GM19238 (cell line): Measurements from ENCODE around the gene TAL2.
A peak's percentile ranks its signal among the peaks of the same experiment; 100 is the strongest.

ENCODE experiments used
- DNase-seq: peaks from one replicate; pipeline ENCODE4 v3.0.0; 2011; ENCODE audit warnings: low spot score; ENCODE audit not compliant: insufficient read length

The TAL2 gene

DNA sequence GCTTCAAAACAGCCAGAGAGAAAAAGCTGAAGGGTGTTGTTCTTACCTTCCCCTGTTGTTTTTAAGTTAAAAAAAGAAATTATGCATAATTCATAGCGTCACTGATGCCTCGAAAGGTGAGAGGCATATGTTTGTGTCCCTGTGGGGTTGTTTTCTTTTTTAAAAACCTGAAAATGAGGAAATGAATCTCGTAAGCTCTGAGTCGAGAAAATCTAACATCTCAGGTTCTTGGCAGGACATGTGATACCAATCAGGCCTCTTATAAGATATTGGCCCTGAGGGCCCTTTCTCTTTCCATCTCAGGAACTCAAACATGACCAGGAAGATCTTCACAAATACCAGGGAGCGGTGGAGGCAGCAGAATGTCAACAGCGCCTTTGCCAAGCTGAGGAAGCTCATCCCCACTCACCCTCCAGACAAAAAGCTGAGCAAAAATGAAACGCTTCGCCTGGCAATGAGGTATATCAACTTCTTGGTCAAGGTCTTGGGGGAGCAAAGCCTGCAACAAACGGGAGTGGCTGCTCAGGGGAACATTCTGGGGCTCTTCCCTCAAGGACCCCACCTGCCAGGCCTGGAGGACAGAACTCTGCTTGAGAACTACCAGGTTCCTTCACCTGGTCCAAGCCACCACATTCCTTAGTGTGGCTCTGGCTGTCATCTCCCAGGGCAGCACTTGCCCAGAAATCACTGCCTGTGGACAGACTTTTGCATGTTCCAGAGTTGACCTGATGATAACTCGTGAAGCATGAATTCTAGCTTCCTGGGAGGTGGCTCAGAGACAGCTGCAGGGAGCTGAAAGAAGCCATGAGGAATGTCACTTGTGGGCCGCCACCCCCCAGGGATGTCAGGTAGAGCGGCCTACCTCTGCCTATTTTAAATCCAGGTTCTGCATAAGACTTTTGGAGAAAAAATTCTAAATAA lies at the start of gene TAL2:
TAL2 (plus strand) TSS at position 274 of the 921 bp plus-strand sequence; CDS start at position 314, 40 bp downstream.
- DNase-seq, result peak; percentile 19

DNA sequence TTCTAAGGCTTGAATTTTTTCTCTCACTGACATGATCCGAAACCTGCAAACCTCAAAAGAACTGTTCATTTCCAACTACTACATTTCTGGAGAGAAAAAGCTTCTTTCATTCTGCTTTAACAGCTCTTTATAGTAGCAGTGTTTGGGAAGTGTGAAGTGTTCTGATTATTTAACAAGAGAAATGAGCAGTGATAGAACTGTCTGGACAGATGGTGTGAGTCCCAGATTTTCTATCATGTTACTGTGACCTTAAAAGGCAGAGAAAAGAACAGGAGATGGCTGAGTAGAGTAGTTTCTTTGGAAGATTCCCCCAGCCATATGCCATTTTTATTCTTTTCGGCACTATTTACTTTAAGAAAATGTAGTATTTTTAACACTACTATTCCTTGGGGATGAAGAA lies 41.3 kb upstream of the TAL2 start:
- no peak for DNase-seq

DNA sequence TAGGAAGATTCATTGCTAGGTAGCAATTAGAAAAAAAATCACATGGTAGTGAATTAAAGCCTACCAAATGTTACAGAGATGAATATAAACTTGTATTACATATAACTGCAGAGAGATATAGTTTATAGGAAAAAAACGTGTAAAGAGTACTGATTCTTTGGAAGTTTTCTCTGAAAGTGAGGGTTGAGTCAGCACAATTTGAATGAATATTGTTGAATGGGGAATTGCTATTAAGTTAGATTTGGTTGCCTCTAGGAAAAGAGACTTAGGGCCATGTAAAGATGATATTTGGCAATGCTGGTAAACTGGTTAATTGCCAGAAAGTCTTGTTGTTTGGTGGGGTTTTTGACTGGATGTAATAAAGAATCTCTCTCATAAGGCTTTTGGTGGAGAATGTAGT lies 37.2 kb upstream of the TAL2 start:
- no peak for DNase-seq

DNA sequence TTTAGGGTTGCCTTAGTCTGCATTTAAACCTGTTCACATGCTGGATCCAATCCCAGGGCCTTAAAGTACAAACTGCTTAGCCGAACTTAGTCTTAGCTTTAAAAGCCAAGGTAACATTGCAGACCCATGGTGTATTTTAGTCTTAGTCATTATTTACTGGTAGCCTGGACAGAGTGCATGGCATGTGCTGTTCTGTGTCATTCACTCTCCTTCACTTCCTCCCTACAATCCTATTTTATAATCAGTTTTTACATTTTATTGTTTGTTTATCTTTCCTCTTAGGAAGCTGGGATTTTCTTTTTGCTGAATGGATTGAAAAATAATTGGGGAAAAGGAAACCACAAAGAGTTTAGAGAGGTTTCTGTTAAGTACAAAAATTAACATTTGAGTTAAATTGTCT lies 29.4 kb upstream of the TAL2 start:
- DNase-seq, result no peak

DNA sequence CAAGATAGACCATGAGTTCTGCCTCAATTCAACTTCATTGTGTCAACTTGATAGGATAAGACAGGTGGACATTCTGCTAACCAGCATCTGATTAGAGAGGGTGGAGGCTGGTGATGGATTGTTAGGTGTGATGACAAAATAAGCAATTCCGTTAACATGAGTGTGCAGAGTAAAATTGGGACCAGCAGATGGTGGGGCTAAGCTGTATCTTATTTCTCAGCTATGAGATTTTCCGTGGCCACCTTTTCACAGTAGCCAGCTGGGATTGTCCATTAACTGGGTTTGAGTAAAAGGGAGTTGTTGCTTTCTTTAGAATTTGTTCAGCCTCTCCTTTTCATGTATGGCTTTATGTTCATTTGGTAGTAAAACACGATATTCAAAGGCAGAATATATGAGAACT lies 28.8 kb upstream of the TAL2 start:
- no peak for DNase-seq

DNA sequence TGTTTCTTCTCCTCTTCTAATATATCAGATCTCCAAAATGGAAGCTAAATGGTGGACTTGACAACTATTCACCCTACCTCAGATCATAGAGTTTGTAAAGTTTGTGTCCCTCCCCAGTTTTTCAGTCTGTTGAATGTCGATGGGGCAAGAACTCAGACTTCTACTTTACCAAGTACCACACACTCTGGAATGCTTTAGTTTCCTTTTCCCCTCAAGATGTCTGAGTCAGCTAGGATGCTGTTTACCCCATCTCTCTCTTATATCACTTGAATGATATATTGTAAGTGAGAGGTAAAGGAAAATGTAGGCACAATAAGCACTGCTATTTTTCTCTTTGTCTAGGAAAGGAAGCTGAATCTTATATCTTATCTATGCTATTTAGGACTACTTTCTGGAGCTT lies 25.9 kb upstream of the TAL2 start:
- DNase-seq, result no peak

DNA sequence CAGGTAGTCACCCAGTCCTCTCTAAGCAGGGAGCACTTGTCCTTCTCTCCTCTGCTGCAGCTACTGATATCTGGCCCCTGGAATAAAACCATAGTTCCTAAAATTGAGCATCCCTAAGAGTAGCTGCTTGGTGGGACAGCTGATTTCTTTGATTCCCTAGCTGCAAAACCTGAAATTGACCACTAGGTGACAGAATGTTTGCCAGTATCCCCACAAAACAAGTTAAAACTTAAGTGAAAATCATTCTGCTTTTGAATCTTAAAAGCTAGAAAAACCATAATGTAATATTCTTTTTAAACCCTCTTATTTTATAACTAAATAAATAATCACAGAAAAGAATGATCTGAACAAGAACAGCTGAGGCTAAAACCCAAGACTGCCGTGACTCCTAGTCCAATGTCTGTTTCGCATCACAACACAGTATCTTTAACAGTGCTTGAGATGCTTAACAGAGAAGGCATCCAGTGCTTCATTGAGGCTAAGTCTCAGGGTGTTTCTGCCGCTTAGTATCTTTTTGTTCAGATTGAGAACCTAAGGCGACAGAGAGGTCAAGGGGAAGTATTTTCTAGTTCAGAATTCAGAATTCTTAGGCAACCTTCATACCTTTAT lies 24.4 kb upstream of the TAL2 start:
- no peak for DNase-seq

DNA sequence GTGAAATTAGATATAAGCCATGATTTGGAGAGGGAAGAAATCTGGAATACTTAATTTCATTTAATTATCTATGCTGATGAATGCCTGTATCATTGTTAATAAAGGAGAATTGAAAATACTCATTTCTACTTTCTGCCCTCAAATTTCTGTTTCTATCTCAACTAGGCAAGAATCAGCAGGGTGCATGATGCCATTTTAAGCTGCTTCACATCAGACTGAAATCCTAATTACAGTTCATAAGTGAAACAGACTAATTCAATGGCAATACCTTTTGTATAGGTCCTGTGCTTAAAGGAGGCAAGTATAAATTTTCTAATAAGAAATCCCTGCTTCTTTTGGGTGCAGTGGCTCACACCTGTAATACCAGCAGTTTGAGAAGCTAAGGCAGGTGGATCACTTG lies 22.3 kb upstream of the TAL2 start:
- no peak for DNase-seq

DNA sequence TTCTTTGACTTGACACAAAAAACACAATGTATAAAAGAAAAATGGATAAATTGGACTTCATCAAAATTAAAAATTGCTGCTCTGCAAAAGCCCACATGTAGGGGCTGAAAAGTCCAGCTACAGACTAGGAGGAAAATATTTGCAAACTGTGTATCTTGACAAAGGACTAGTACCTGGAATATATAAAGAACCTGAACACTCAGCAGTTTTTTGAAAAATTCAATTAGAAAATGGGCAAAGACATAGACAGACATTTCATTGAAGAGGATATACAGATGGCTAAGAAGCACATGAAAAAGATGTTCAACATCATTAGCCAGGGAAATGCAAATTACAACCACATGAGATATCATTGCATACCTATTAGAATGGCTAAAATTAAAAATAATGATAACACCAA lies 18.5 kb upstream of the TAL2 start:
- DNase-seq, result no peak

DNA sequence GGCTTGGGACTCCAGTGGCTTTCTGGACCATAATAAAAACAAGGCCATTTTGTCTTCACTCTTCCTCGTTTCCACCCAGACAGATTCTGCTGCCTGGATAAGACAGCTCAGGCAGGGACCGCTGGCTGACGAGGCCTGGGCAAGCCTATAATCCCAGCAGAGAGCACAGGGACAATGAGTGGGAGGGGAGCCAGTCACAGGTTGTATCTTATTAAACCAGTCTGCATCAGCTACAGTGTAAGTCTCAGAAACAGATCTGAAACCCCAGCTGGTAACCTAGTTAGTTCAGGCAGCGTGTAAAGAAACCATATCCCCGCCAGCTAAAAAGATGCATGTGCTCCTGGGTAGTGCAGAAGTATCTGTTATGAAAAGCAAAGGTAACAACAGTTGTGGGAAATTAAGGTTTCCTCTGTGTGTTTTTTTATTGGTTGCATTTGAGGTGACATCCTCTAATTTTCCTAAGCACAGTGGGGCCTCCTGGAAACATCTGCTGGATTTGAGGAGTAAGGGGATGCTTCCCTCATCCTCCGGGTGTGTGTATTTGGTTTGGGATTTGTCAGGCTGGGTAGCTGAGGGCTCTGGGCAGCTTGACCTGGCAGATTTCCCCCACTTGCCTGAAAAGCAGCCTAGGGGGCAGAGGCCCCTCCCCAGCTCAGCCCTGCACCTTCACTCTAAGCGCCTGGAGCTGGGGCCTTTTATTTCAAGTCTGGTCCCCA lies 15.2 kb upstream of the TAL2 start:
- no peak for DNase-seq

DNA sequence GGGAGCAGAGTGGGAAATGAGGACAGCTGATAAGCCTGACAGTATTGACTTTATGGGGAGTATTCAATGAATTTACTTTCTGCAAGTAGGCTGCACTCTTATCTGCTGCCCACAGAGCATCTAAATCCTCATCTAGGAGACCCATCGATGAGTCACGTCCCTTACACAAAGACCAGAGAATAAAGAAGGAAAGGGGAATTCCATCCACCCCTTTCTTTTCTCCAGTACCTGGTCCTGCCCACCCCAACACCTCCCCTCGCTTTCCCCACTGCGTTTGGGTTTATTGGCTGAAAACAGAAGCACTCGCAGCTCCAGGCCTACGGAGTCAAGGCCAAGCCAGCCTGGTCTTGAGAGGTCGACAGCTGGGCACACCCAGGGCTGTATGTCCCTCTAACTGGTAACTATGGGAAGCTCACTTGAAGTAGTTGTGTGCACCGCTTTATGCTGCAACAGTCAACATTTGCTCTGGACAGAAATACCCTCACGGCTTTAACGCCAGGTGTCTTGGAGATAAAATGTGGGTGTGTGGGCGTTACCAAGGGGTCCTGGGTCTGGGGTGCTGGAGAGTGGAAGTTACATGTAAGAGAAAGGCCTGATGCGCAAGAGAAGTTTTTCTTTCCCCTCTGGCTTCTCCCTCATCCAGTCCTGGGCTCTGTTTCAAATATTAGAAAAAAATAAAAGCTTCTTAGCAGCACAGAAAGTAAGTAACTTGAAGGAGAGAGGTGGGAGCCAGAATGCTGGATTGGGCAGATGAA lies 14.5 kb upstream of the TAL2 start:
- DNase-seq, result no peak

DNA sequence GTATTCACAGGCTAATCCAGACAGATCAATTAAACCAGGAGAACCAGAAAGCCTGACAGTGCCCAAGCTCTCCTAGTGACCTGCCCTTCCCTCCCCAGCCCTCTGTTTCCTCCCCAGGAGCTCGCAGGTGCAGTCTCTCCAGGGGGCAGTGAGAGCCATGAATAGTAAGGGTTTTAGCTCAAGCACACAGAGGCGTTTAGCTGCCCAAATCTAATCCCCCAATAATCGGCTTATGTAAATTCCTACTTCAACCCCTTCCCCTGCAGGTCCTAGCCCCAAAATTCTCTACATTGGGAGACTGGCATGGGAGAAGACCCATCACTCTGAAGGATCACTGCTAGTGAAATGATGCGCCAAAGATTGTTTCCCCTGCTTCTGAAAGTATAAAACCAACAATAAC lies 10.5 kb upstream of the TAL2 start:
- no peak for DNase-seq

DNA sequence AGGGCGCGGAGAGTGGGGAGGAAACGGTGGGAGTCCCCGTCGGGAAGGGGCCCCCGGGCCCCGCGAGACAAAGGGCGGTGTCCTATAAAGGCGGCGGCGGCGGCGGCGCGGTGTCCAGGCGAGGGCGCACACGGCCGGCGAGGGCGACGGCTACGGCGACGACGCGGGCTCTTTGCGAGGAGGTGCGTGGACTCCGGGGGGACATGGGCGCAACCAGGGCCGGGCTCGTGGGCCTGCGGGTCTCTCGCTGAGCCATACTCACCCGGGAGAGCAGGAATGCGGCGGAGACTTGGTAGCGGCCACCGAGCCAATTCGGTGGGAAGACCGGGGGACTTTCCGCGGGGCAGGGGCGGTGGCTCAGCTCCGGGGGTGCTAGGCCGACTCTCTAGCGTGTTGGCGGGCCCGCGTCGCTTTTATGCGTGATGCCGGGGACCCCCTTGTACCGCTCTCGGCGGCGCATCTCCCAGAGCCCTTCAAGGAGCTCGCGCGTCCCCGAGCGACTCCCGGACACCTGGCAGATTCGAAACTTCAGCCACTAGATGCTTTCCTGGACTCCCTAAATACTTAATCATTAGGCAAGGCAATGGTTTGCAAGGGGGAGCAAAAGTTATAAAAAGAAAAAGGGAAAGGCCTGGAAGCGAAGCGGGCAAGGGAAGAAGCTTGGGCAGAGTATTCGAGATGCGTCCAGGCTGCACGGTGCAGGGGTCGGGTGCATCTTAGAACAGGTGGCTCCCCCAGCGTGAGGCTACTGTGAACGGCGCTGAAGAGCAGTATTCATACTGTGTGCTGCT lies 5.9 kb upstream of the TAL2 start:
- DNase-seq, result peak; percentile 28

DNA sequence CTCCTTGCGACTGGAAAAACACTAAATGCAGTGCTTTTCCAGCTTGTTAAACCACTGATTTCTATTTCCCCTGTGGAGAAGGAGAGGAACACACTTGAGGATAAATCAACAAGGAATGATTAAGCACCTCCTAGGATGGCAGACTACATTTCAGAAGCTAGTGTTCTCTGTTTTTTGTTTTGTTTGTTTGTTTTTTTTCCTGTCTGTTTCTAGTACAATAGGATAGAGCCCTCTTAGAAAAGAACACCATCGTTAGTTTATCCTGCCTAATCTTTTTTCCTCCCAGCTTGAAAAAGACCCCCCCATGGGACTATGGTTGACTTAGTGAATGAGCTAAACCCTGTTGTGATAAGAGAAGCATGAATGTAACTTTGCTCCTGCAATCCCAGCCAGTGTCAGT lies 3.9 kb upstream of the TAL2 start:
- no peak for DNase-seq

DNA sequence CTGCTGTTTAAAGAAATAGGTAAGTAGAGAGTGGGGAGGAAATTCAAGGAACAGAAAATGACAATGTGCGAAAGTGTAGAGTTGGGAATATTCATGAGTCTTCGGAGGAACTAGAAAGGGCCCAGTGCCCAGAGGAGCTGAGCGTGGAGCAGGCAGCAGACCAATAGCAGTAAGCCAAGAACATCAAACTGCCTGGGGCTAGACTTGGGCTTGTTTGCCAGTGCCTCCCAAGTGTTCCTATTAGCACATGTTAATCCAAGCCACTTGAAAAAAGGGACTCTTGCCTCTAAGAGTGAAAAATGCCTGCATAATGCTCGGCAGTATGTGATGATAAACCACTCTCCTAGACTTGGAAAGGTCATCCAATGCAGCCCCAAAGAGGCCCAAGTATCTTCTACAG lies 1.2 kb upstream of the TAL2 start:
- no peak for DNase-seq

DNA sequence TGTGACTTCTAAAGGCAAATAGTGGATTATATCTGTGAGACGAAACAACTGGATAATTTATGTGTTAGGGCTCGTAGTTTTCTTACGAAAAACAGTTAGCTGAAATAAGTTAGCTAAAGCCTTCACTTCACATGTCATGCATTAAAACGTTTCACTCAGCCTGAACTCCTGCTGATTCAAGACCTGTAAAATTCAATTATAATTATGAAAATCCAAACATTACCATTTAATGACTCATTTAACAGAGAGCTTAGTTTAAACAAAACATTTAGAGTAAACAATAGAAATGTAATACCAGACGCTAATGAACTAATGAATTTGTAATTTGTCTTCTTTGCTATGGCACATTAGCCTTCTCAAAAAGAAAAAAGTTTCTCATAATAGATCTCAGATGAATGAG lies 1.7 kb downstream of the TAL2 start:
- DNase-seq, result no peak

DNA sequence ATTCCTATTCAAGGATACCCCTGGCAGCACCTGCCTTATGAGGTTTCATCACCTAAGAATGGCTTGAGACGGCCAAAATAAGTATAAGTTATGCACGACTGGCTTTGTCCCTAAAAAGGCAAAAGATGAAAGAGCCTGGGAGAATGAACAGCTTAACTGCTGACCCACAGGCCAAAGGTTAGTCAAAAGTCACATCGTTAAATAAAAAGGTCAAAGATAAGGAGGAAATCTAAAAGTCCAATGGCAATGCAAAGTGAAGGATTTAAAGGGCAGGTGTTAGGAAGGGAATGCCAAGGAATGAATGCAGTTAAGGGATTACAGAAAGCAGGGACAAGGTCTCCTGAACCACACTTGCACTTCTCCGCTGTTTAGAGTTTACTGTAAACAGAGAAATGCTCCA lies 5.6 kb downstream of the TAL2 start:
- no peak for DNase-seq

DNA sequence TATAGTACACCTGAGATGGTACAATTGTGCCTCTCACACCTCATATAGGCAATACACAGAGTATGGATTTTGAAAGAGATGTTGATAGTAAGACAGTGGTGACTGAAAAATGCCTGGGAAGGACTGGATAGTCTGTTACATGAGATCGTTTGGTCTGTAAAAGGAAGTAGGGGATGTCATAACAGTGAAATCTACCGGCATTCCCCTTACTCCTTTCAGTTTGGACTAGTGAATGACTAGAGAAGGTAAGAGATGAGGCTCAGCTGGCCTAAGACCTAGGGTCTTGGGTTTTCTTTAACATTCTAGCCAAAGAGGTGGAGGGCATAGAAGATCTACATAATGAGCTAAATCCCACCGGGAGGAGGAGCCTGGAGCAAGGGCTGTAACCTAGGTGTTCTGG lies 8.1 kb downstream of the TAL2 start:
- DNase-seq, result no peak

DNA sequence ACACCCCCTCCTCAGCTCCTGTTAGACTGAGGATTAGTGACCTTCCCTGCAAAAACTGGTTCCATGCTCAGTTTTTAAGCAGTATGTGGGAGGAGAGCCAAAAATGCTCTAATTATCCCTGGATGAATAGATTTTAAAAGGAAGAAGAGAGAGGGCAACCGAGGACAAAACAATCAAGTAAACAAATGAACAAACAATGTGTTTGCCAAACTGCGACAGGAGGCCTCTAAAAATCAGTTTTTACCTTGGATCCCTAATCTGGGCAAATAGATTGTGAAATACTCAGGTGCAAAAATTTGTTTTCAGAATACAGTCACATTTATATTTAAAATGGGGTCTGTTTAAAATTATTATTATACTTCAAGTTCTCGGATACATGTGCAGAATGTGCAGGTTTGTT lies 8.5 kb downstream of the TAL2 start:
- no peak for DNase-seq

DNA sequence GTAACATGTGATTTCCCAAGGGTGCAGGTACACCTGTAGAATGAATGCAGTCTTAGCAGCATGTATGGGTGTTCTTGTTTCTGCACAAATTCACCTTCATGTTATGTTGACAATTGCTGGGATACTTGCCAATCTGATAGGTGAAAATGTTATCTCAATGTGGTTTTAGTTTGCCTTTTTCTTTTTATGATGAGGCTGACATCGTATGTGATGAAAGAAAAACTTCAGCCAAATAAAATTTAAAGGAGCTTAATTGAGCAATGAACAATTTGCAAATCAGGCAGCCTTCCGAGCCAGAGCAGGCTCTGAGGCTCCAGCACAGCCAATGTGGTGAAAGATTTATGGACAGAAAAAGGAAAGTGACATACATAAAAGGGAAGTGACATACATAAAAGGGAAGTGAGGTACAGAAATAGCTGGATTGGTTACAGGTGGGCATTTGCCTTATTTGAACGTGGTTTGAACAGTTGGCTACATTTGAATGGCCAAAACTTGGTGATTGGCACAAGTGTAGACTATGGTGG lies 10.5 kb downstream of the TAL2 start:
- no peak for DNase-seq
